ENCODE results near the gene PIM1. TPM values are rescaled to one million over a fixed set of nuclear protein-coding genes. Genes with fewer than 3 reads are reported as not detected.

Gene PIM1
- total and polyA plus RNA-seq, 9 of the 15 experiments (the other 6 are each of a cell fraction or from before 2014, with no cell fraction given) = 19.0 to 789 (median 212) TPM

GRCh38 chr6:37182736-37183590 is 13.0 kb downstream of the PIM1 start (continued):
- TF ChIP-seq, protein P1, sequence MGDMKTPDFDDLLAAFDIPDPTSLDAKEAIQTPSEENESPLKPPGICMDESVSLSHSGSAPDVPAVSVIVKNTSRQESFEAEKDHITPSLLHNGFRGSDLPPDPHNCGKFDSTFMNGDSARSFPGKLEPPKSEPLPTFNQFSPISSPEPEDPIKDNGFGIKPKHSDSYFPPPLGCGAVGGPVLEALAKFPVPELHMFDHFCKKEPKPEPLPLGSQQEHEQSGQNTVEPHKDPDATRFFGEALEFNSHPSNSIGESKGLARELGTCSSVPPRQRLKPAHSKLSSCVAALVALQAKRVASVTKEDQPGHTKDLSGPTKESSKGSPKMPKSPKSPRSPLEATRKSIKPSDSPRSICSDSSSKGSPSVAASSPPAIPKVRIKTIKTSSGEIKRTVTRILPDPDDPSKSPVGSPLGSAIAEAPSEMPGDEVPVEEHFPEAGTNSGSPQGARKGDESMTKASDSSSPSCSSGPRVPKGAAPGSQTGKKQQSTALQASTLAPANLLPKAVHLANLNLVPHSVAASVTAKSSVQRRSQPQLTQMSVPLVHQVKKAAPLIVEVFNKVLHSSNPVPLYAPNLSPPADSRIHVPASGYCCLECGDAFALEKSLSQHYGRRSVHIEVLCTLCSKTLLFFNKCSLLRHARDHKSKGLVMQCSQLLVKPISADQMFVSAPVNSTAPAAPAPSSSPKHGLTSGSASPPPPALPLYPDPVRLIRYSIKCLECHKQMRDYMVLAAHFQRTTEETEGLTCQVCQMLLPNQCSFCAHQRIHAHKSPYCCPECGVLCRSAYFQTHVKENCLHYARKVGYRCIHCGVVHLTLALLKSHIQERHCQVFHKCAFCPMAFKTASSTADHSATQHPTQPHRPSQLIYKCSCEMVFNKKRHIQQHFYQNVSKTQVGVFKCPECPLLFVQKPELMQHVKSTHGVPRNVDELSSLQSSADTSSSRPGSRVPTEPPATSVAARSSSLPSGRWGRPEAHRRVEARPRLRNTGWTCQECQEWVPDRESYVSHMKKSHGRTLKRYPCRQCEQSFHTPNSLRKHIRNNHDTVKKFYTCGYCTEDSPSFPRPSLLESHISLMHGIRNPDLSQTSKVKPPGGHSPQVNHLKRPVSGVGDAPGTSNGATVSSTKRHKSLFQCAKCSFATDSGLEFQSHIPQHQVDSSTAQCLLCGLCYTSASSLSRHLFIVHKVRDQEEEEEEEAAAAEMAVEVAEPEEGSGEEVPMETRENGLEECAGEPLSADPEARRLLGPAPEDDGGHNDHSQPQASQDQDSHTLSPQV (IDR thresholded peaks at IDR 0.05) = peak; percentile 99
- TF ChIP-seq, protein P2, sequence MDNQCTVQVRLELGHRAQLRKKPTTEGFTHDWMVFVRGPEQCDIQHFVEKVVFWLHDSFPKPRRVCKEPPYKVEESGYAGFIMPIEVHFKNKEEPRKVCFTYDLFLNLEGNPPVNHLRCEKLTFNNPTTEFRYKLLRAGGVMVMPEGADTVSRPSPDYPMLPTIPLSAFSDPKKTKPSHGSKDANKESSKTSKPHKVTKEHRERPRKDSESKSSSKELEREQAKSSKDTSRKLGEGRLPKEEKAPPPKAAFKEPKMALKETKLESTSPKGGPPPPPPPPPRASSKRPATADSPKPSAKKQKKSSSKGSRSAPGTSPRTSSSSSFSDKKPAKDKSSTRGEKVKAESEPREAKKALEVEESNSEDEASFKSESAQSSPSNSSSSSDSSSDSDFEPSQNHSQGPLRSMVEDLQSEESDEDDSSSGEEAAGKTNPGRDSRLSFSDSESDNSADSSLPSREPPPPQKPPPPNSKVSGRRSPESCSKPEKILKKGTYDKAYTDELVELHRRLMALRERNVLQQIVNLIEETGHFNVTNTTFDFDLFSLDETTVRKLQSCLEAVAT (IDR thresholded peaks at IDR 0.05) = peak; percentile 49 to 95; a peak in 3 of 4 replicates
- TF ChIP-seq RBM22 (IDR thresholded peaks at IDR 0.05; ENCODE audit: low read depth, low read length, poor library complexity, severe bottlenecking) (no peak), BRD4 (IDR thresholded peaks at IDR 0.05) (peak; percentile 92; the same call in 1 of the 2 replicates), ZNF274 (IDR thresholded peaks at IDR 0.05; ENCODE audit: borderline replicate concordance, low read depth, low read length) (no peak), CREB1 (IDR thresholded peaks at IDR 0.05) (no peak), CREB1 (CRISPR knock-in tag; IDR thresholded peaks at IDR 0.05) (no peak), ZNF76 (CRISPR knock-in tag; IDR thresholded peaks at IDR 0.05; ENCODE audit: borderline replicate concordance) (peak; percentile 92), NR4A1 (CRISPR knock-in tag; IDR thresholded peaks at IDR 0.05) (peak; percentile 81; the same call in 1 of the 2 replicates), NR4A1 (tag; IDR thresholded peaks at IDR 0.05) (peak; percentile 97), KDM4B (IDR thresholded peaks at IDR 0.05; ENCODE audit: borderline replicate concordance in 2 of 2, low read depth in 1 of 2) (no peak; a peak in 2 of 4 replicates), ZNF436 (CRISPR knock-in tag; IDR thresholded peaks at IDR 0.05) (0 out of 2 replicates have a peak, but pooled peaks have one; percentile 22), ZNF707 (CRISPR knock-in tag; conservative IDR thresholded peaks at IDR 0.05) (no peak; the same call in 1 of the 2 replicates), JUN (IDR thresholded peaks at IDR 0.05; ENCODE audit: borderline replicate concordance, low read depth, low read length) (peak; percentile 83), JUN (CRISPR knock-in tag; IDR thresholded peaks at IDR 0.05; ENCODE audit: borderline replicate concordance) (peak; percentile 38; the same call in 1 of the 2 replicates)
- TF ChIP-seq, protein P3, sequence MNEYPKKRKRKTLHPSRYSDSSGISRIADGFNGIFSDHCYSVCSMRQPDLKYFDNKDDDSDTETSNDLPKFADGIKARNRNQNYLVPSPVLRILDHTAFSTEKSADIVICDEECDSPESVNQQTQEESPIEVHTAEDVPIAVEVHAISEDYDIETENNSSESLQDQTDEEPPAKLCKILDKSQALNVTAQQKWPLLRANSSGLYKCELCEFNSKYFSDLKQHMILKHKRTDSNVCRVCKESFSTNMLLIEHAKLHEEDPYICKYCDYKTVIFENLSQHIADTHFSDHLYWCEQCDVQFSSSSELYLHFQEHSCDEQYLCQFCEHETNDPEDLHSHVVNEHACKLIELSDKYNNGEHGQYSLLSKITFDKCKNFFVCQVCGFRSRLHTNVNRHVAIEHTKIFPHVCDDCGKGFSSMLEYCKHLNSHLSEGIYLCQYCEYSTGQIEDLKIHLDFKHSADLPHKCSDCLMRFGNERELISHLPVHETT (CRISPR knock-in tag; conservative IDR thresholded peaks at IDR 0.05 in 1 of 2, IDR thresholded peaks at IDR 0.05 in 1 of 2) = peak in 1 of 2 experiments; percentile 69; a peak in 1 of 4 replicates
- TF ChIP-seq, protein P4, sequence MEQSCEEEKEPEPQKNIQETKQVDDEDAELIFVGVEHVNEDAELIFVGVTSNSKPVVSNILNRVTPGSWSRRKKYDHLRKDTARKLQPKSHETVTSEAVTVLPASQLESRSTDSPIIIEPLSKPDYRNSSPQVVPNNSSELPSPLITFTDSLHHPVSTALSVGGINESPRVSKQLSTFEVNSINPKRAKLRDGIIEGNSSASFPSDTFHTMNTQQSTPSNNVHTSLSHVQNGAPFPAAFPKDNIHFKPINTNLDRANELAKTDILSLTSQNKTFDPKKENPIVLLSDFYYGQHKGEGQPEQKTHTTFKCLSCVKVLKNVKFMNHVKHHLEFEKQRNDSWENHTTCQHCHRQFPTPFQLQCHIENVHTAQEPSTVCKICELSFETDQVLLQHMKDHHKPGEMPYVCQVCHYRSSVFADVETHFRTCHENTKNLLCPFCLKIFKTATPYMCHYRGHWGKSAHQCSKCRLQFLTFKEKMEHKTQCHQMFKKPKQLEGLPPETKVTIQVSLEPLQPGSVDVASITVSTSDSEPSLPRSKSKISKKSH (CRISPR knock-in tag; IDR thresholded peaks at IDR 0.05) = no peak
